ENCODE results near the gene MYBPHL.
"Not testable (repeated sequence)": the region's sequence is repeated elsewhere in the genome, so short reads cannot be mapped to it uniquely, and the experiment has no call there.

The MYBPHL gene

DNA sequence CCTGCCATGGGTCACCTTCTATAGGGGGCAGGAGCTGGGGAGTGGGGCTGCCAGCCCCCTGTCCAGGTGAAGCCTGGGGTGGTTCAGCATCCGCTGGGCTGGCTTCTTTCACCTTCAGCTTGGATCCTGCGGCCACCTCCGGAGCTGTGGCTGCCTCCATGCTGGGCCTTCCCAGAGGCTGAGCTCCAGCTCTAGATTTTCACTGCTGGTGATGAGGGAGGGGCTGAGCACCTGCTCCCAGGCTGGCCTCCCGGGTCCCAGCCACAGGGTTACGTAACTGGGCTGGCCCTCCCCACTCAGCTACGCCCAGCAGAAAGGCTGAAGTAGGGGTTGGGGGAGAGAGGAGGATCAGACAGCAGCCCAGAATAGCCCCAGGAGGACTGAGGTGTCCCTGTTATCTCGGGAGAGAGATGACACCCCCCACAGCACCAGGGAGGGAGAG lies at the start of gene MYBPHL:
Gene MYBPHL, minus strand, starts transcription at position 180 of the 442 bp plus-strand sequence. Its CDS starts 20 bp downstream, at position 160.
- DNase-seq, result no peak

GRCh38 chr1:109356505-109356904 lies 49.7 kb upstream of the MYBPHL start:
- no peak for DNase-seq

- DNase-seq, result no peak
Observed at GRCh38 chr1:109354929-109355328, 48.1 kb upstream of the MYBPHL start.

- no peak for DNase-seq
Observed at GRCh38 chr1:109351457-109351856, 44.6 kb upstream of the MYBPHL start.

GRCh38 chr1:109350655-109351054 lies 43.8 kb upstream of the MYBPHL start:
- no peak for DNase-seq

GRCh38 chr1:109350182-109350581 lies 43.4 kb upstream of the MYBPHL start:
- no peak for DNase-seq

DNA sequence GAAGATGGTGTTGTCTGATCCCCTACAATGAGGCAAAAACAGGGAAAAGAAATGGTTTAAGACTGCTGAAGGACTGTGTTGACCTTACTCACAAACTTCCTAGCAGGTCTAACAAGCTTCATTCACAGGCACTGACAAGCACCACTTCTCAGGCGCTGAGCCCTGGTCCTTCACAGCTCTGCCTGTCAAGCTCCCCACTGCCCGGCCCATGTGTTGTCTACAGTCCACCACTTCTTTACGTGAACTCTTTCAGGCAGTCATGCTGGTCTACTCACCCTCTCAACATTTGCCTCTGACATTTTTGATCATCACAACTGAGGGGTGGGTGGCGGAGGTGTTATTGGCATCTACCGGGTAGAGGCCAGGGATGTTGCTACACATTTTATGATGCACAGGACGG lies 40.7 kb upstream of the MYBPHL start:
- no peak for DNase-seq

DNA sequence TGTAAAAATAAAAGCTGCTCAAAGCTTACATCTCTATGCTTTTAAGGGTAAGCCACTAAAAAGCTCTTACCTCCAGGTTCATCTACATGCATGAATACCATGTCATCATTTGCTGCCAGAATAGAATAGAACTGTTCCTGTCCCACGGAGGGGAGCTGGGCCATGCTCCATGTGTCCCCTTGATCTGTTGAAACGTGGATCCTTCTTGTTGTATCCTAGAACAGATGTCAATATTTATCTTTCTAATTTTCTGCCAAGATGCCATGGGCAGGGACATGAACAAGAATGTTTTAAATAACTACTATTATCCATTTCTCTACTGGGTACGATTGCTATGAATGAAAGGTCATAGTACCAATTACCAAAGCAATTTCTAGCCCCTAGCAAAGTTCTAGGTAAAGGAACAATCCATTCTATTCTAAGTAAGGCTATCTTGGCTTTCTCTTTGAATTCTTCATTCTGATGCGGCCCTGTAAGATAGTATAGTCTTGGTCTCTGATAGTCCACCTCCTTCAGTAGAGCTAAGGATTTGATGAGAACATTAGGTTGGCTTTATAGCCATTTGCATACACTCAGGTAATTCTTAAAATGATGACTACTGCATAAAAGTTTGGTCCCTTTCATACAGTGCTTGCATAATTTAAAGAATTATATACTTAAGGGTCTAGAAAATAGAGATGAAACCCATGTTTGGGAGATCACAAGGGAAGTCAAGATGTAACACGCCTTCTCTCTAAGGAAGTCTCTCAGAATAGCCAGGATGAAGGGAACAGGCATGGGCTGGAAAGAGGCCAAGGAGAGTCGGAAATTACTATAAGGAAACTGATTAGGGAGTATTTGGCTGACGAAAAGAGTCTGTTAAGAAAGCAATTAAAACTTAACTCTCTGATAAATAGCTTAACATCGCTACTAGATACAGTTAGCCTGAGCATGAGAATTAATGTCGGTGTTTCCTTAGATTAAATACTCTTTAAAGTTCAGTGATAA lies 35.4 kb upstream of the MYBPHL start:
- DNase-seq, result no peak

- no peak for DNase-seq
Observed at GRCh38 chr1:109338608-109339007, 31.8 kb upstream of the MYBPHL start.

- DNase-seq, result no peak
Observed at GRCh38 chr1:109338091-109338490, 31.3 kb upstream of the MYBPHL start.

DNA sequence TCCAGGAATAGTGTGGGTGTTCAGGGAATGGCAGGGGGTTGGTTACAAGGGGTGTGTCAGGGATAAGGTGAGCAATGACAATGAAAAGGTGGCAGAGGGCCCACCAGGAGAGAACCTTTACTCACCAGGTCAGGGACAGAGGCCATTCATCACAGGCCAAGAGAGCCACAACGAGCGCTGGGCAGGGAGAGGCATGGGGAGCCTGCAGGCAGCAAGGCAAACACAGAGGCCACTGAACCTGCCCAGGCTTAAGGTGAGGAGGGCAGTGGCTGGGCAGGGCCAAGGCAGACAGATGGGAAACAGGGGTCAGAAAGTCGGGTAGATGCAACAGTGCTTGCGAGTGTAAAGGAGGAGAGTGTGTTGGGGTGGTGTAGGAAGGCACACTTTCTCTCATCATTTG lies 28.3 kb upstream of the MYBPHL start:
- no peak for DNase-seq

GRCh38 chr1:109331113-109331512 lies 24.3 kb upstream of the MYBPHL start:
- DNase-seq, result no peak

GRCh38 chr1:109327285-109327684 lies 20.5 kb upstream of the MYBPHL start:
- DNase-seq, result no peak

DNA sequence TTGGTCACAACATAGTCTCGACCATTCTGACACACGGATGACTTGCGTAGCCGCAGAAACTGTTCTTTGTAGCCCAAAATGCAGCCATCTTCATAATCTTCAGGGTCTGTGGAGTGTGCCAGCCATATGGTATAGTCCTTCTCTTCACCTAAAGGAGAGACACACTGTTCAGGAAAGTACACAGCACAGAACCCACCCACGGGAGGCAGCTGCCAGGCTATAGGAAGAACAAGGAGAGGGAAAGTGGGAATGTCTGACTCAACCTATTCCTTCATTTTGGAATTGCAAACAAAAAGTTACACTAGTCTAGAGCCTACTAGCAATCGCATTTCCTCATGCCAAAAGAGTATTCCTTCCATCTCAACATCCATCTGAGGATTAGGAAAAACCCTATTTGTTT lies 16.2 kb upstream of the MYBPHL start:
- no peak for DNase-seq

DNA sequence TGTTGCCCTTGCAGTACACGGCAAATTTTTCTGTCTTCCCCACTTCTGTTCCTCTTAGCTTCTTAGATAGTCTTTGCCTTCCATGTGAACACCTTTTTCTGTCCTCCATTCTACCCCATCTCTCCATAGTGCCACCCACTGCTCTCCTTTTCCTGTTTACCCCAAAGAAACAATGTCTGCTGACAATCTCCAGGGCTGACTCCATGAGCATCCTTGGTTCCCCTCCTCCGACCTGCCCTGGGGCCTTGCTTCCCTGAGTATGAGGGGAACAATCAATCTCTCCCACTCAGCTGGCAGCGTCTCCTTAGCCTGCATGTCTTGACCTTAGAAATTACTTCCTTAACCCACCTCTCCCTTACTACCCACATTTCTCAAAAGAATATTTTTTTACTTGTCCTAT lies 12.3 kb upstream of the MYBPHL start:
- DNase-seq, result no peak

GRCh38 chr1:109316506-109316905 lies 9.7 kb upstream of the MYBPHL start:
- no peak for DNase-seq

GRCh38 chr1:109315288-109315687 lies 8.5 kb upstream of the MYBPHL start:
- DNase-seq, result no peak

- DNase-seq, result no peak
Observed at GRCh38 chr1:109314795-109315194, 8.0 kb upstream of the MYBPHL start.

DNA sequence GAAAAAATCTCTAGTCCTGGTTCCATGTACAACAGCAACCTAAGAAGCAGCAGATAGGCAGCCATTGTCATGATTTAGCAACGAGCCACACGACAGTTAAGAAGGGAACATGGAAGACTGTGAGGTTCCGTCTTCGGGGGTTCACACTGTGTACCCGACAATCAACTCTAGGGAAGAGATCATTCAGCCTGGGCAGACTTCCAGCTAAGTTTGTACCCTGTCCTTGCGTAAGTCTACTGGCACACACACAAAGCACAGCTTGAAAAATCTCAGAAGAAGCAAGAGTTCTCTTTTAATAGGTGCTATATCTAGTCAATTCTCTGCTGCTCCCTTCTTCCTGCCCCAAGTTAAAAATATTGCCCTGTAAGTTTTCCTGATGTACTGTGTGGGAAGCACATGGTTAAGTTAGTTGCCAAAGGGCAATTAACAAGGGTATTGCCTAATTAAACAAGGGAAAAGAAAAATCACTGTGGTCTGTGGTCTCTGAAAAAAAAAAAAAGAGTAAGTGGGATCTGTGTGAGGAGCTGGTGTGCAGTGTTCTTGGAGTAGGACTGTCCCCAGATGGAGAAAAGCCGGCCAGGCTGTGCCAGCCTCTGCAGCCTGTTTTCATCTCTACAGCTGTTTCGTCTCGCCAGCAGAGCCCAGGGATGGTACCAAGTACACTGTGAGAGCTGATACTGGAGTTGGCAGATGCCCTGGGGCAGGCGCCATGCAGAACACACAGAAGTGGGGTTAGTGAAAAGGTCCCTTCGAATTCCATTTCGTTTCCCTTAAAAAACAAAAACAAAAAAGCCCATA lies 6.4 kb upstream of the MYBPHL start:
- no peak for DNase-seq

GRCh38 chr1:109312246-109312645 lies 5.4 kb upstream of the MYBPHL start:
- DNase-seq, result no peak

DNA sequence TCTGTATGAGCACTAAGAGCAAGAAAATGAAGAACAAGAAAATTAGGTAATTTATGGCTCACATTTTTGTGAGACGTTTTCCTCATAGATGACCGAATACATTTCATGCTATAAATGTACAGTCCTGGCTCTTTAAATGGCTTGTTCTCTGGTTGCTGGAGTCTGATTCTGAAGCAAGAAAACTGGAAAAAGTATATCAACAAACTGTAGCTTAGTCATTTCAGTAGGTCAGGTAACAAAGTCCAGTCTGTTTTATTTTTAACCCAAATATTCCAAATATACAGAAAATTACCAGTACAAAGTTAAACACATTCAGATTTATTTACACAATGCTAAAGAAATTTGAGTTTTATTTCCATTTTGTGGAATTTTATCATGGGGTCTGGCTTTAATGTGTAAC lies 2.5 kb upstream of the MYBPHL start:
- DNase-seq, result no peak

- no peak for DNase-seq
Observed at GRCh38 chr1:109307274-109308021, 637 bp upstream of the MYBPHL start.

DNA sequence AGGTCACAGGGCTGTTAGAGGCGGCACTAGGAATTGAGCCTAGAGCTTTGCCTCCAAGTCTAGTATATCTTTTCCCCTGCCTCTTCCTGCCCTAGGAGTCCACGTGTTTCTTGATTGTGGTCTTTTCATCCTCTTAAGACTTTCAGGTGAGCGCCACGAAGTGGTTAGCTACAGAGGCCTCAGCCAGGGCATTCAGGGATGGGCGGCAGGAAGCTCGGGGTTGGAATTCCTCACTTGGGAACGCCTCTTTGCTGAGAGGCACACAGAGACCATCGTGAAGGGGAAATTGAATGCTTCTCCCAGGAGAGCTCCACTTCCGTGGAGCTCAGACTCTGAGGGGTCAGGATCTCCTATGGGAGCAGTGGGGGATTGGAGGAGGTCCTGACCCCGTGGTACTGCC lies 820 bp downstream of the MYBPHL start:
- DNase-seq, result not testable (repeated sequence)

Data from stimulated activated CD4-positive, alpha-beta T cell treated with anti-CD3 and anti-CD28 coated beads, Interleukin-15, amount 100 ng/mL, for 24 hours (primary cell).